WI38 (cell line): ENCODE results near the gene CLDN10.

Experiments
- H3K4me3 ChIP-seq: 2 replicates; pipeline ENCODE4 v1.5.1; 2011; ENCODE audit warnings: low read depth, mild to moderate bottlenecking, control low read depth, low read length
- TF ChIP-seq, protein P1 (sequence below): IDR thresholded peaks from 2 replicates; pipeline ENCODE4 v1.5.1; 2012; ENCODE audit warnings: low read depth, mild to moderate bottlenecking, control low read depth, low read length

CLDN10 gene, protein sequence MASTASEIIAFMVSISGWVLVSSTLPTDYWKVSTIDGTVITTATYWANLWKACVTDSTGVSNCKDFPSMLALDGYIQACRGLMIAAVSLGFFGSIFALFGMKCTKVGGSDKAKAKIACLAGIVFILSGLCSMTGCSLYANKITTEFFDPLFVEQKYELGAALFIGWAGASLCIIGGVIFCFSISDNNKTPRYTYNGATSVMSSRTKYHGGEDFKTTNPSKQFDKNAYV

DNA sequence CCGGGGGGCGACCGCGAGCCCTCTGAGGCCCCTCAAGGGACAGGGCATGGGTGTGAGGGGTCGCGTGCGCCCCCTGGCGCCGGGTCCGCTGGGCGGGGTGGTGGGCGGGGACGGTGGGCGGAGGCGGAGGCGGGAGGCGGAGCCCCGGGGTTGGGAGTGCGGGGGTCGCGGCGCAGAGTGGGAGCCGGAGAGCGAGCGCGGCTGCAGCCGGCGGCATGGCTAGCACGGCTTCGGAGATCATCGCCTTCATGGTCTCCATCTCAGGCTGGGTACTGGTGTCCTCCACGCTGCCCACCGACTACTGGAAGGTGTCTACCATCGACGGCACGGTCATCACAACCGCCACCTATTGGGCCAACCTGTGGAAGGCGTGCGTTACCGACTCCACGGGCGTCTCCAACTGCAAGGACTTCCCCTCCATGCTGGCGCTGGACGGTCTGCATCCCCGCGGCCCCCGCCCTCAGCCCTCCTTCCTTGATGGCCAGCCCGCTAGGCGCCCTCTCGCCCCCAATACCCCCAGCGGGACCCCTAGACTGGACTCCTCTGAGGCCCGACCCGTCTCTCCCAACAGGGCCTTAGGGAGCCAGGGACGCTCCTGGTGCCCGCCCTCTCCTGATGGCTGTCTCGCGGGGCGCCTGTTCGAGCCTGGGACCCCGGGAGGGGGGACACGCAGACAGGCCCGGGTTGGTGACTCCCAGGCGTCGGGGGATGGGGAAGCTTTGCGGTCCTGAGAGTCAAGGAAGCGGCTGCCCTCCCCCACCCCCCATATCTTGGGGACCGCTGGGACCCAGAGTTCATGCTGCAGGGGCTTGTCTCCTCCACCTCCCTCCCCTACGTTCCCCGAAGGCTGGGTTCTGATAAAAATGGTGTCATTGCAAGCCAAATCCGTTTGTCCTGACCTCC, at the start of gene CLDN10:
Gene CLDN10 (plus strand): TSS at position 182 of the 903 bp plus-strand sequence. CDS start 34 bp downstream, at position 216.
- TF ChIP-seq, protein P1, sequence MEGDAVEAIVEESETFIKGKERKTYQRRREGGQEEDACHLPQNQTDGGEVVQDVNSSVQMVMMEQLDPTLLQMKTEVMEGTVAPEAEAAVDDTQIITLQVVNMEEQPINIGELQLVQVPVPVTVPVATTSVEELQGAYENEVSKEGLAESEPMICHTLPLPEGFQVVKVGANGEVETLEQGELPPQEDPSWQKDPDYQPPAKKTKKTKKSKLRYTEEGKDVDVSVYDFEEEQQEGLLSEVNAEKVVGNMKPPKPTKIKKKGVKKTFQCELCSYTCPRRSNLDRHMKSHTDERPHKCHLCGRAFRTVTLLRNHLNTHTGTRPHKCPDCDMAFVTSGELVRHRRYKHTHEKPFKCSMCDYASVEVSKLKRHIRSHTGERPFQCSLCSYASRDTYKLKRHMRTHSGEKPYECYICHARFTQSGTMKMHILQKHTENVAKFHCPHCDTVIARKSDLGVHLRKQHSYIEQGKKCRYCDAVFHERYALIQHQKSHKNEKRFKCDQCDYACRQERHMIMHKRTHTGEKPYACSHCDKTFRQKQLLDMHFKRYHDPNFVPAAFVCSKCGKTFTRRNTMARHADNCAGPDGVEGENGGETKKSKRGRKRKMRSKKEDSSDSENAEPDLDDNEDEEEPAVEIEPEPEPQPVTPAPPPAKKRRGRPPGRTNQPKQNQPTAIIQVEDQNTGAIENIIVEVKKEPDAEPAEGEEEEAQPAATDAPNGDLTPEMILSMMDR = no peak
- H3K4me3 ChIP-seq = no peak within 1 kb of the TSS

DNA sequence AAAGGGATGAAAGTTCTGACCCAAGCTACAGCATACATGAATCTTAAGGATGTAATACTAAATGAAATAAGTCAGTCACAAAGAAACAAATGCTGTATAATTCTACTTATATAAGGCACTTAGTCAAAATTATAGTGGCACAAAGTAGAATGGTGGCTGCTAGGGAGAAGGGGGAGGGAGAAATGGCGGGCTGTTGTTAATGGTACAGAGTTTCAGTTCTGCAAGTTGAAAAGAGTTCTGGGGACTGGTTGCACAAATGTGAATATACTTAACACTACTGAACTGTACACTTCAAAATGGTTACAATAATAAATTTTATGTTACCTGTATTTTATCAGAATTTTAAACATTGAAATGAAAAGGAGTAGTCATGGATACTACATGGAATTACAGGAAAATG, 48.9 kb upstream of the CLDN10 start:
- TF ChIP-seq, protein P1 = no peak
- no peak overlapping the region for H3K4me3 ChIP-seq

DNA sequence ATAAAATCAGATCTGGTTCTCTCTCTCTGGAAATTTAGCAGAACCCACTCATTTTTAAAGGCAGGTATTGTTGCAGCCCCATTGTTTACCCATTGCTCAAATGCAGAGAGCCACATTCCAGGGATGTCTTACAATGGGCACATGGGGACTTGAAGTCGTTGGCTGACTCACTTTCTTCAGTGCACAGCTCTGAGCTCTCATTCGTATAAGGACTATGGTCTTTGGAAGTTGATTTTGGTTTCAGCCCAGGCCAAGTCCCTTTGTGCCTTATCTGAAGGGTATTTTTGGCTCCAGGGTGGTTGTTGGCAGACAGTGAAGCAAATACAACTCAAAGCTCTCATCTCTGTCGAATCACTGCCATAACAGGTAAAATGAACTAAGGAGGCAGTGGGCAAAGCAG, 47.3 kb upstream of the CLDN10 start:
- no peak overlapping the region for H3K4me3 ChIP-seq
- TF ChIP-seq, protein P1 = no peak

DNA sequence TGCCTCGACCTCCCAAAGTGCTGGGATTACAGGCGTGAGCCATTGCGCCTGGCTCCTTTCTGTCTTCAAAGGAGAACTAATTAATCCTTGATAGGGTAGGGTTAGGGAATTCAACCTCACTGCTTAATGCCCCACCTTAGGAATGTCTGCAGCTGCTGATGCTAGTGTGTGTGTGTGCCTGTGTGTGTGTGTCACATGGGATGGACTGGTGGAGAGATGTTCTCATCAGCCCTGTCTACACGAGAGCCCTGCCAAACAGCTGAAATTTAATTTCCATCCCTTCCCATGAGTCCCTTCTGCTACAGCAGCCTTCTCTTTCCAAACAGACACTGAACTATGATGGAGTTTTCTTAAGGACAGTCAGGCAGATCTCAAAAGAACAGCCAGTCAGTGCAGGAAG, 46.5 kb upstream of the CLDN10 start:
- TF ChIP-seq, protein P1 = no peak

DNA sequence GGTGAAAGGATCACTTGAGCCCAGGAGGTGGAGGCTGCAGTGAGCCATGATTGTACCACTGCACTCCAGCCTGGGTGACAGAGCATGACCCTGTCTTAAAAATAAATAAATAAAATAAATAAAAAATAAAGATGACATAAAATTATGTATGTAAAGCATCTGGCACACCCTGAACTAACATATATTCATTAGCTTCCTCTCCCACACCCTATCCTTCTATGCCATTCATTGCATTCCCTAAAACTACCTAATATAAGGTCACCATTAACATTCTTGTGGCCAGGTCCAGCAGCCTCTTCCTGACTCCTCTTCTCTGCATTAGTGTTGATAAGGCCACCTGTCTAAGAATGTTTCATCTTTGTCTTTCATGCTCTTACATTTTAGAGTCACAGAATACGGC, 44.5 kb upstream of the CLDN10 start:
- TF ChIP-seq, protein P1 = no peak
- no peak overlapping the region for H3K4me3 ChIP-seq

More for the DNA sequence above, 46.5 kb upstream of the CLDN10 start:
- H3K4me3 ChIP-seq = no peak overlapping the region

DNA sequence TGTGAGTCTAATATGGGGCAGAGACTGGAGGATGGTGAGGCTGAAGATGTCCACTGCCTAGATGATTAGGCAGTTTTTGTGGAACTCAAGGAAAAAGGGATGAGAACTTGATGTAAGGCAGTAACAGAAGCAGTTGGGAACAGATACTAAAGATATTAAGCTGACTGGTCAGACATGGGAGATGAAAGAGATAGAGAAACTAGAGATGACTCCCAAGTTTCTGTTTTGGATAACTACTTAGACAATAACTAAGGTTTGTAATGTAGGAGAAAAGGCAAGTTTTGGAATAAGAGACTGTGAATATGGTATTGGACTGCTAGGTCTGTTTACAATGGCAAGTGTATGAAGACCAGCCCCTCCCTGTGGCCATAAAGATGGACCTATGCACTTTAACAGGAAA, 43.5 kb upstream of the CLDN10 start:
- TF ChIP-seq, protein P1 = no peak
- H3K4me3 ChIP-seq = no peak overlapping the region
